ENCODE measurements around the gene PWP2. TPM values are rescaled to one million over a fixed set of nuclear protein-coding genes. Genes with fewer than 3 reads are reported as not detected.
"Not testable (repeated sequence)": the region's sequence is repeated elsewhere in the genome, so short reads cannot be mapped to it uniquely, and the experiment has no call there.

The PWP2 gene
- total RNA-seq, 2 experiments from 2014 or later = 9.3 to 10.1 TPM

- peak overlapping the region; percentile 47 for H3K4me3 Mint-ChIP-seq
Observed at GRCh38 chr21:44159349-44160297, 52.4 kb downstream of the PWP2 start.

GRCh38 chr21:44160298-44160672 lies 53.1 kb downstream of the PWP2 start:
- DNase-seq; CTCF ChIA-PET; ATAC-seq; H3K4me1 Mint-ChIP-seq (ENCODE audit: low read depth); H3K9me3 Mint-ChIP-seq; H3K4me3 Mint-ChIP-seq; H3K36me3 Mint-ChIP-seq (ENCODE audit: low read depth); H3K27me3 Mint-ChIP-seq; intact Hi-C loops (cut with micrococcal nuclease); H3K27ac Mint-ChIP-seq; POLR2A ChIA-PET: not testable (repeated sequence)

More at GRCh38 chr21:44159349-44160297, 52.4 kb downstream of the PWP2 start:
- H3K36me3 Mint-ChIP-seq (ENCODE audit: low read depth); H3K4me1 Mint-ChIP-seq (ENCODE audit: low read depth); H3K27me3 Mint-ChIP-seq; CTCF ChIA-PET; POLR2A ChIA-PET; H3K9me3 Mint-ChIP-seq; intact Hi-C loops (cut with micrococcal nuclease): not testable (repeated sequence)
- peak; percentile 70 for ATAC-seq
- peak overlapping the region; percentile 38 for H3K27ac Mint-ChIP-seq
- DNase-seq = peak; percentile 1

GRCh38 chr21:44160821-44161220 lies 53.6 kb downstream of the PWP2 start:
- POLR2A ChIA-PET; CTCF ChIA-PET; ATAC-seq; H3K4me3 Mint-ChIP-seq; H3K27ac Mint-ChIP-seq; intact Hi-C loops (cut with micrococcal nuclease); H3K9me3 Mint-ChIP-seq; H3K27me3 Mint-ChIP-seq; H3K4me1 Mint-ChIP-seq (ENCODE audit: low read depth); H3K36me3 Mint-ChIP-seq (ENCODE audit: low read depth); DNase-seq: not testable (repeated sequence)

- H3K4me1 Mint-ChIP-seq (ENCODE audit: low read depth); DNase-seq; H3K4me3 Mint-ChIP-seq; H3K36me3 Mint-ChIP-seq (ENCODE audit: low read depth); POLR2A ChIA-PET; CTCF ChIA-PET; H3K9me3 Mint-ChIP-seq; H3K27ac Mint-ChIP-seq; intact Hi-C loops (cut with micrococcal nuclease); H3K27me3 Mint-ChIP-seq; ATAC-seq: not testable (repeated sequence)
Observed at GRCh38 chr21:44163167-44163653, 56.0 kb downstream of the PWP2 start.

- CTCF ChIA-PET, H3K27ac Mint-ChIP-seq, POLR2A ChIA-PET: not testable (repeated sequence)
Observed at GRCh38 chr21:44165933-44166332, 58.7 kb downstream of the PWP2 start.

GRCh38 chr21:44167527-44167926 lies 60.3 kb downstream of the PWP2 start:
- H3K4me1 Mint-ChIP-seq (ENCODE audit: low read depth); DNase-seq; H3K27ac Mint-ChIP-seq; intact Hi-C loops (cut with micrococcal nuclease); H3K36me3 Mint-ChIP-seq (ENCODE audit: low read depth); H3K4me3 Mint-ChIP-seq; H3K27me3 Mint-ChIP-seq; CTCF ChIA-PET; ATAC-seq; POLR2A ChIA-PET; H3K9me3 Mint-ChIP-seq: not testable (repeated sequence)

More at GRCh38 chr21:44165933-44166332, 58.7 kb downstream of the PWP2 start:
- intact Hi-C loops (cut with micrococcal nuclease); DNase-seq; ATAC-seq; H3K27me3 Mint-ChIP-seq; H3K4me1 Mint-ChIP-seq (ENCODE audit: low read depth); H3K9me3 Mint-ChIP-seq; H3K36me3 Mint-ChIP-seq (ENCODE audit: low read depth); H3K4me3 Mint-ChIP-seq: not testable (repeated sequence)

GRCh38 chr21:44170326-44170725 lies 63.1 kb downstream of the PWP2 start:
- H3K27me3 Mint-ChIP-seq; H3K4me1 Mint-ChIP-seq (ENCODE audit: low read depth); H3K36me3 Mint-ChIP-seq (ENCODE audit: low read depth); H3K27ac Mint-ChIP-seq; CTCF ChIA-PET; ATAC-seq; H3K9me3 Mint-ChIP-seq; intact Hi-C loops (cut with micrococcal nuclease); DNase-seq; H3K4me3 Mint-ChIP-seq; POLR2A ChIA-PET: not testable (repeated sequence)

- POLR2A ChIA-PET; H3K27ac Mint-ChIP-seq; intact Hi-C loops (cut with micrococcal nuclease); H3K4me3 Mint-ChIP-seq; CTCF ChIA-PET; H3K4me1 Mint-ChIP-seq (ENCODE audit: low read depth); H3K27me3 Mint-ChIP-seq; H3K9me3 Mint-ChIP-seq; H3K36me3 Mint-ChIP-seq (ENCODE audit: low read depth): not testable (repeated sequence)
- ATAC-seq = peak; percentile 13
- DNase-seq = peak; percentile 0
Observed at GRCh38 chr21:44170863-44171262, 63.7 kb downstream of the PWP2 start.

GRCh38 chr21:44171962-44172572 lies 64.9 kb downstream of the PWP2 start:
- DNase-seq; ATAC-seq; H3K9me3 Mint-ChIP-seq; POLR2A ChIA-PET; intact Hi-C loops (cut with micrococcal nuclease); H3K27me3 Mint-ChIP-seq; H3K36me3 Mint-ChIP-seq (ENCODE audit: low read depth); CTCF ChIA-PET; H3K27ac Mint-ChIP-seq; H3K4me1 Mint-ChIP-seq (ENCODE audit: low read depth); H3K4me3 Mint-ChIP-seq: not testable (repeated sequence)

GRCh38 chr21:44172741-44173140 lies 65.5 kb downstream of the PWP2 start:
- intact Hi-C loops (cut with micrococcal nuclease); H3K4me3 Mint-ChIP-seq; POLR2A ChIA-PET; H3K4me1 Mint-ChIP-seq (ENCODE audit: low read depth); CTCF ChIA-PET; H3K27ac Mint-ChIP-seq; DNase-seq; H3K9me3 Mint-ChIP-seq; H3K36me3 Mint-ChIP-seq (ENCODE audit: low read depth); H3K27me3 Mint-ChIP-seq: not testable (repeated sequence)
- peak; percentile 62 for ATAC-seq

- H3K4me1 Mint-ChIP-seq (ENCODE audit: low read depth); H3K36me3 Mint-ChIP-seq (ENCODE audit: low read depth); CTCF ChIA-PET; ATAC-seq; H3K27ac Mint-ChIP-seq; POLR2A ChIA-PET; H3K27me3 Mint-ChIP-seq; DNase-seq; H3K9me3 Mint-ChIP-seq; H3K4me3 Mint-ChIP-seq; intact Hi-C loops (cut with micrococcal nuclease): not testable (repeated sequence)
Observed at GRCh38 chr21:44175189-44175588, 68.0 kb downstream of the PWP2 start.

GRCh38 chr21:44176127-44176526 lies 68.9 kb downstream of the PWP2 start:
- H3K9me3 Mint-ChIP-seq; intact Hi-C loops (cut with micrococcal nuclease); H3K27ac Mint-ChIP-seq; H3K4me1 Mint-ChIP-seq (ENCODE audit: low read depth); DNase-seq; ATAC-seq; H3K4me3 Mint-ChIP-seq; POLR2A ChIA-PET; CTCF ChIA-PET; H3K36me3 Mint-ChIP-seq (ENCODE audit: low read depth); H3K27me3 Mint-ChIP-seq: not testable (repeated sequence)
